ENCODE measurements around the gene NCR3LG1. TPM values are rescaled to one million over a fixed set of nuclear protein-coding genes. Genes with fewer than 3 reads are reported as not detected.

The NCR3LG1 gene
- total and polyA plus RNA-seq, 2 experiments from 2014 or later = 0.83 to 1.3 TPM

DNA sequence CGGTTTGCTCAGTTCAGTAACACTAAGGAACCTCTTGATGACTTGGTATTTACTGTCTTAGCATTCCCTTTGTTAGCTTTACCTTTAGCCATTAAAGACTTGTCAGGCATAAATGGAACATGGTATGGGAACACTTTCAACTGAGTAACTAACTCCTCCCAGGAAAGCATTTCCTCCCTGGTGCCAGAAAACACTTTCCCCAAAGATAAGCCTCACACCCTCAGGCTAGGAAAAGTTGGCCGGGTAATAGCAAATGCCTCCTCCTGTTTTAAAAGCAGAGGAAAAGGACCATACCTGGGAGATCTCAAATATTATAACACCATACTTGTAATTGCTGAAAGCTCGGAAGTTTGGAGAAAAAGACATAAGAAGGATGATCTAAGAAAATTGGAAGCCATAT is 24.9 kb downstream of the NCR3LG1 start:
- WGBS, 2 experiments (ENCODE audit: low coverage in 1 of 2, low lambda C conversion rate in 2 of 2, missing lambda C conversion rate in 2 of 2) = 68 to 76% methylated on average over 3 of the region's 3 CpGs
- TF ChIP-seq EZH2 (IDR thresholded peaks at IDR 0.05; ENCODE audit: insufficient read depth, poor library complexity, severe bottlenecking) (no peak), EZH2phosphoT487 (IDR thresholded peaks at IDR 0.05; ENCODE audit: insufficient read depth, low read depth) (no peak)
- Histone ChIP-seq H3K4me1 (ENCODE audit: insufficient read depth) (peaks cover 8% of the 10 kb centered on the region), H3F3A (ENCODE audit: insufficient read depth) (0 out of 2 replicates have a peak, but pooled peaks cover 7% of the 10 kb centered on the region), H3K4me3 (no peak overlapping the region), H3K9me2 (ENCODE audit: insufficient read depth) (no peaks in the 10 kb centered on the region), H3K27me3 (replicated peaks; ENCODE audit: insufficient read depth) (no peaks in the 10 kb centered on the region), H3K79me2 (ENCODE audit: insufficient read depth) (no peaks in the 10 kb centered on the region), H3K27ac (no peak overlapping the region), H2AFZ (no peak overlapping the region), H3K9ac (no peak overlapping the region), H3K36me3 (ENCODE audit: low read depth) (peaks cover 15% of the 10 kb centered on the region), H4K20me1 (ENCODE audit: insufficient read depth) (no peaks in the 10 kb centered on the region), H3K9me3 (ENCODE audit: low read depth) (no peaks in the 10 kb centered on the region), H3K4me2 (ENCODE audit: unreplicated experiment) (no peak overlapping the region)
- DNase-seq = no peak
- in situ Hi-C loops (cut with MboI) = no loop called here

DNA sequence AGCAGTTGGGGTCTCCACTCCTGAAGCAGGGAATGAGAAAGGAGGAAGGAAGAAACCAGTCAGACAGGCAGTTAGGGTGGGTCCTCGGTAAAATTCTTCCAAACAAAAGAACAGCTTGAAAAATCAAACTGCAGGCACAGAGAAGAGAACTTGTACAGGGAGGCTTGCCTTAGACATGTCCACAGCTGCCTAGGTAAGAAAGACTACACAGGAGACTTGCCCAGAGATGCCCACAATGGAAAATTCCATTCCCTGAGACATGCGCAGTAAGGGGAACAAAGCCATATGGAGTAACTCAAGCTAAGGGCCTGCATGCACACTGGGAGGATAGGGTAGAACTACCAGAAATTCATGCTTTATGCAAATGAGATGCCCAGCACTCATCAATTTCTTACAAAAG is 27.1 kb downstream of the NCR3LG1 start:
- no peak for DNase-seq
- Histone ChIP-seq H3K27ac (no peak overlapping the region), H3K36me3 (ENCODE audit: low read depth) (no peaks in the 10 kb centered on the region; the same call in 1 of the 2 replicates), H3K79me2 (ENCODE audit: insufficient read depth) (no peaks in the 10 kb centered on the region), H3K4me2 (ENCODE audit: unreplicated experiment) (no peak overlapping the region), H3K9me2 (ENCODE audit: insufficient read depth) (no peaks in the 10 kb centered on the region), H3F3A (ENCODE audit: insufficient read depth) (0 out of 2 replicates have a peak, but pooled peaks cover 7% of the 10 kb centered on the region), H3K4me3 (no peak overlapping the region), H3K9ac (no peak overlapping the region), H3K9me3 (ENCODE audit: low read depth) (no peaks in the 10 kb centered on the region), H2AFZ (no peak overlapping the region), H3K27me3 (replicated peaks; ENCODE audit: insufficient read depth) (no peaks in the 10 kb centered on the region), H4K20me1 (ENCODE audit: insufficient read depth) (no peaks in the 10 kb centered on the region), H3K4me1 (ENCODE audit: insufficient read depth) (peaks cover 15% of the 10 kb centered on the region)
- no peak for TF ChIP-seq EZH2 (IDR thresholded peaks at IDR 0.05; ENCODE audit: insufficient read depth, poor library complexity, severe bottlenecking)
- no peak for TF ChIP-seq EZH2phosphoT487 (IDR thresholded peaks at IDR 0.05; ENCODE audit: insufficient read depth, low read depth)
- in situ Hi-C loops (cut with MboI) = no loop called here
- 76 to 77% methylated on average over 2 of the region's 2 CpGs for WGBS, 2 experiments (ENCODE audit: low coverage in 1 of 2, low lambda C conversion rate in 2 of 2, missing lambda C conversion rate in 2 of 2)

DNA sequence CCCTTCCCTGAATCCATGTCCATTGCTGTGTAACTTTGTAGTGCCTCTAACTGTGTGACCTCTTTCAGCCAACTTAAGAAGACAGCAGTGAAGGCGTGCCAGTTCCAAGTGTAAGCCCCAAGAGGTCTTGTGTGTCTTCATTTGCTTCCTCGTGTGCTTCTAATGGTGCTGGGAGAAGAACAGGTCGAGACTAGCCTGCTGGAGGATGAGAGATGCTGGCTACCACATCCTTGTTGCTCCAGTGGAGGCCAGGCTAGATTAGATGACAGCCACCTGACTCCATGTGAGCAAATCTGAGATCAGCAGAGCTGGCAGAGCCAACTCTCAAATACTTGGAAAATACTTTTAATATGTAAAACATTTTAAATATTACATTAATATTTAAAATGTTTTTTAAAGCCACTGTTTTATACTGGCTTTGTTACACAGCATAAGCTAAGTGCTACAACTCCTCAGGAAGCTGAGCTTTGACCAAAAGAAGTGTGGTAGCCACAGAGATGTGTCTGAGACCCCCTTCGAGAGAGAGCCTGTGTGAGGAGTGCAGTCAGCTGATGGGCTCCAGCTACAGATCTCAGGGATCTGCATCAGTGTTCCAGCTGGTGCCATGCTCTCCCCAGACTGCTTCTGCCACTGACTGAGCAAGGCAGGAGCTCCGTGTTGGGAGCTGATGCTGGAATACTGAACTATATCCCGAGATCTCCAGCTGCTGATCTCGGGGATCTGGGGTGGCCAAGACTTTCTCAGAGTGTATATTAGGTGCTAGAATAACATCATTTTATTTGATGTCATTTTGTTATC is 28.0 kb downstream of the NCR3LG1 start:
- Histone ChIP-seq H3K9ac (no peak overlapping the region), H3K4me2 (ENCODE audit: unreplicated experiment) (no peak overlapping the region), H3F3A (ENCODE audit: insufficient read depth) (0 out of 2 replicates have a peak, but pooled peaks cover 7% of the 10 kb centered on the region), H3K36me3 (ENCODE audit: low read depth) (no peaks in the 10 kb centered on the region), H3K27ac (no peak overlapping the region), H4K20me1 (ENCODE audit: insufficient read depth) (no peaks in the 10 kb centered on the region), H3K4me3 (no peak overlapping the region), H3K4me1 (ENCODE audit: insufficient read depth) (peaks cover 15% of the 10 kb centered on the region), H3K27me3 (replicated peaks; ENCODE audit: insufficient read depth) (no peaks in the 10 kb centered on the region), H3K9me3 (ENCODE audit: low read depth) (no peaks in the 10 kb centered on the region), H3K9me2 (ENCODE audit: insufficient read depth) (no peaks in the 10 kb centered on the region), H3K79me2 (ENCODE audit: insufficient read depth) (no peaks in the 10 kb centered on the region), H2AFZ (no peak overlapping the region)
- no peak for DNase-seq
- in situ Hi-C loops (cut with MboI) = loop anchor here (10.0 kb wide), 1 partner anchor 125 kb away; no protein-coding TSS in a partner anchor
- TF ChIP-seq EZH2phosphoT487 (IDR thresholded peaks at IDR 0.05; ENCODE audit: insufficient read depth, low read depth) (no peak), EZH2 (IDR thresholded peaks at IDR 0.05; ENCODE audit: insufficient read depth, poor library complexity, severe bottlenecking) (no peak)
- WGBS, 2 experiments (ENCODE audit: low coverage in 1 of 2, low lambda C conversion rate in 2 of 2, missing lambda C conversion rate in 2 of 2) = 83 to 85% methylated on average over 7 of the region's 7 CpGs

DNA sequence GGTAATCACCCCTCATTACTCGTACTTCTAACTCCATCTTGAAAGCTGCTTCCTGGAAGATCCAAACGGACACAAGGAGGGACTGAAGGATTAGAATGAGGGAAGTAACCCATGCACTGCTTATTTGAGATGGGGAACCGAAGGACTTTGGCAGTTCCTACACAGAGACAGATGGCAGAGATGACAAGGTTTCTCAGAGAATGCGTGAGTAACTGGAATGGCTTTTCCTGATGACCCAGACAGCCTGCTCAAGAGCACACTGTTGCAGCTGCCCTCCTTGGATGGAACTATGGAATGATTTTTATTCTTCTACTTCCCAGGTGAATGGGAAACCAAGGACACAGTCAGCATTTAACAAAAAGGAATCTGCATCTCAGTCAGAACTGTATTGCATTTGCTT is 29.6 kb downstream of the NCR3LG1 start:
- Histone ChIP-seq H2AFZ (no peak overlapping the region), H3F3A (ENCODE audit: insufficient read depth) (0 out of 2 replicates have a peak, but pooled peaks cover 7% of the 10 kb centered on the region), H3K79me2 (ENCODE audit: insufficient read depth) (no peaks in the 10 kb centered on the region), H4K20me1 (ENCODE audit: insufficient read depth) (no peaks in the 10 kb centered on the region), H3K27ac (no peak overlapping the region), H3K4me3 (no peak overlapping the region), H3K4me2 (ENCODE audit: unreplicated experiment) (peak overlapping the region; percentile 40), H3K9me3 (ENCODE audit: low read depth) (no peaks in the 10 kb centered on the region), H3K4me1 (ENCODE audit: insufficient read depth) (peaks cover 15% of the 10 kb centered on the region), H3K27me3 (replicated peaks; ENCODE audit: insufficient read depth) (no peaks in the 10 kb centered on the region), H3K36me3 (ENCODE audit: low read depth) (no peaks in the 10 kb centered on the region), H3K9ac (no peak overlapping the region), H3K9me2 (ENCODE audit: insufficient read depth) (no peaks in the 10 kb centered on the region)
- in situ Hi-C loops (cut with MboI) = loop anchor here (10.0 kb wide), 1 partner anchor 124 kb away; no protein-coding TSS in a partner anchor
- DNase-seq = peak; percentile 50
- WGBS, 2 experiments (ENCODE audit: low coverage in 1 of 2, low lambda C conversion rate in 2 of 2, missing lambda C conversion rate in 2 of 2) = 48 to 73% methylated on average over 4 of the region's 4 CpGs
- TF ChIP-seq EZH2 (IDR thresholded peaks at IDR 0.05; ENCODE audit: insufficient read depth, poor library complexity, severe bottlenecking) (no peak), EZH2phosphoT487 (IDR thresholded peaks at IDR 0.05; ENCODE audit: insufficient read depth, low read depth) (no peak)

Measured in GM23248 (cell line).